Lower lobe of right lung (tissue), 2 donors: ENCODE results near the gene PIGC. TPM values are rescaled to one million over a fixed set of nuclear protein-coding genes. Genes with fewer than 3 reads are reported as not detected.
A peak's percentile ranks its signal among the peaks of the same experiment; 100 is the strongest.

Experiments
- ATAC-seq, 2 donors: fragments of 200-7000 bp; cut with Tn5 transposase; one replicate each; pipeline ENCODE4 v1.9.1; 2020 to 2022; ENCODE audit warnings: mild to moderate bottlenecking in 2 of 2, moderate library complexity in 2 of 2
- DNase-seq: peaks from one replicate; pipeline ENCODE4 v3.0.0-alpha.2; 2020
- H3K27ac ChIP-seq: fragments of 200-600 bp; one replicate; pipeline ENCODE4 v1.8.0; 2022
- H3K27me3 ChIP-seq: fragments of 200-600 bp; one replicate; pipeline ENCODE4 v1.8.0; 2022; ENCODE audit warnings: low read depth
- H3K36me3 ChIP-seq: fragments of 200-600 bp; one replicate; pipeline ENCODE4 v1.8.0; 2022; ENCODE audit warnings: mild to moderate bottlenecking
- H3K4me1 ChIP-seq: fragments of 200-600 bp; one replicate; pipeline ENCODE4 v1.8.0; 2022
- H3K4me3 ChIP-seq: fragments of 200-600 bp; one replicate; pipeline ENCODE4 v1.8.0; 2022; ENCODE audit warnings: mild to moderate bottlenecking
- H3K9me3 ChIP-seq: fragments of 200-600 bp; one replicate; pipeline ENCODE4 v1.8.0; 2022
- CTCF ChIP-seq: fragments of 200-600 bp; IDR thresholded peaks from one replicate; pipeline ENCODE4 v1.8.0; 2022; ENCODE audit warnings: antibody characterized with exemption, mild to moderate bottlenecking
- intact Hi-C: fragments of 100-400 bp; cut with DNase I; formaldehyde crosslinking; loops from one replicate; pipeline ENCODE4 v1.11.0; 2022
- total RNA-seq: library from RNA; stranded (reverse); fragmentation: NEBNext Ultra II Directional; extraction: Animal tissue kit (Norgen Biotek cat#: 25700); gene quantifications from one replicate; pipeline ENCODE4 v1.2.1, GENCODE V29; 2021
- donor health status: DM: no; HTN: yes; CAD: no; lungs with severe emphysema.

Gene PIGC
- total RNA-seq, 1 donor from 2014 or later: 22.8 TPM

- Histone ChIP-seq H3K27me3 (no peaks in the 10 kb centered on the region), H3K9me3 (peaks cover 4% of the 10 kb centered on the region), H3K4me3 (no peak overlapping the region), H3K27ac (peak overlapping the region; percentile 54), H3K4me1 (peaks cover 5% of the 10 kb centered on the region), H3K36me3 (no peaks in the 10 kb centered on the region)
- TF ChIP-seq CTCF: no peak
- intact Hi-C loops: no loop called here
- ATAC-seq (peak; percentile 85 to 89), DNase-seq (peak; percentile 63)
Observed at GRCh38 chr1:172431721-172432192, 12.1 kb downstream of the PIGC start.

GRCh38 chr1:172431204-172431603 is 12.7 kb downstream of the PIGC start:
- peaks cover 3% of the 10 kb centered on the region for H3K9me3 ChIP-seq
- H3K4me3 ChIP-seq: no peak overlapping the region
- H3K27ac ChIP-seq: no peak overlapping the region
- no peak for DNase-seq
- no peak for TF ChIP-seq CTCF
- H3K4me1 ChIP-seq: peaks cover 5% of the 10 kb centered on the region
- no peaks in the 10 kb centered on the region for H3K27me3 ChIP-seq
- no peaks in the 10 kb centered on the region for H3K36me3 ChIP-seq
- peak in 1 of 2 donors; percentile 31 for ATAC-seq
- intact Hi-C loops: no loop called here

- no peak for TF ChIP-seq CTCF
- intact Hi-C loops: no loop called here
Observed at GRCh38 chr1:172430128-172430454, 13.8 kb downstream of the PIGC start.

GRCh38 chr1:172429331-172430127 is 14.3 kb downstream of the PIGC start:
- Histone ChIP-seq H3K9me3 (no peaks in the 10 kb centered on the region), H3K27me3 (no peaks in the 10 kb centered on the region), H3K36me3 (no peaks in the 10 kb centered on the region), H3K4me3 (no peak overlapping the region), H3K27ac (no peak overlapping the region), H3K4me1 (peaks cover 5% of the 10 kb centered on the region)
- DNase-seq (no peak), ATAC-seq (peak; percentile 60 to 75)
- intact Hi-C loops: no loop called here
- TF ChIP-seq CTCF: peak; percentile 62

More at GRCh38 chr1:172430128-172430454, 13.8 kb downstream of the PIGC start:
- Histone ChIP-seq H3K9me3 (no peaks in the 10 kb centered on the region), H3K36me3 (no peaks in the 10 kb centered on the region), H3K27ac (no peak overlapping the region), H3K4me3 (no peak overlapping the region), H3K4me1 (peaks cover 5% of the 10 kb centered on the region), H3K27me3 (no peaks in the 10 kb centered on the region)
- DNase-seq (no peak), ATAC-seq (no peak)

- Histone ChIP-seq H3K36me3 (no peaks in the 10 kb centered on the region), H3K4me1 (peaks cover 4% of the 10 kb centered on the region), H3K4me3 (no peak overlapping the region), H3K27me3 (no peaks in the 10 kb centered on the region), H3K9me3 (no peaks in the 10 kb centered on the region), H3K27ac (no peak overlapping the region)
- DNase-seq (no peak), ATAC-seq (no peak)
- no peak for TF ChIP-seq CTCF
- intact Hi-C loops: no loop called here
Observed at GRCh38 chr1:172427191-172427590, 16.7 kb downstream of the PIGC start.
